Hepatocyte (in vitro differentiated cells): ENCODE results near the gene KLF2.

Source experiments
- CTCF ChIP-seq: fragments of 200-600 bp; sonication (generic); IDR thresholded peaks from 2 replicates; pipeline ENCODE4 v1.5.1; 2016; ENCODE audit warnings: antibody characterized with exemption, mild to moderate bottlenecking; ENCODE audit not compliant: poor library complexity
- EZH2 ChIP-seq: fragments of 200-600 bp; sonication (generic); IDR thresholded peaks from 2 replicates; pipeline ENCODE4 v1.6.1; 2016; ENCODE audit warnings: antibody characterized with exemption, mild to moderate bottlenecking, borderline replicate concordance
- EZH2phosphoT487 ChIP-seq: fragments of 200-600 bp; sonication (generic); IDR thresholded peaks from one replicate; pipeline ENCODE4 v1.6.1; 2018; ENCODE audit warnings: antibody characterized with exemption, mild to moderate bottlenecking, low read depth, moderate library complexity; ENCODE audit not compliant: unreplicated experiment, severe bottlenecking

GRCh38 chr19:16333001-16333586 is 8.5 kb downstream of the KLF2 start:
- TF ChIP-seq CTCF, result no peak
- no peak for TF ChIP-seq EZH2
- TF ChIP-seq EZH2phosphoT487, result no peak
